ENCODE measurements around the gene RBM4B. TPM values are rescaled to one million over a fixed set of nuclear protein-coding genes. Genes with fewer than 3 reads are reported as not detected.

Gene RBM4B
- total RNA-seq, 1 experiment from 2014 or later, result 33.6 TPM

GRCh38 chr11:66718320-66718971 lies 40.8 kb upstream of the RBM4B start:
- Histone ChIP-seq H3K27me3 (ENCODE audit: control insufficient read depth, insufficient read depth, low read length) (no peaks in the 10 kb centered on the region), H3K9me3 (ENCODE audit: control insufficient read depth, insufficient read depth, low read depth, low read length) (no peaks in the 10 kb centered on the region), H3K4me3 (ENCODE audit: low read depth in 2 of 2, low read length in 2 of 2) (no peak overlapping the region), H3K36me3 (ENCODE audit: control insufficient read depth, insufficient read depth, low read length) (no peaks in the 10 kb centered on the region), H3K27ac (ENCODE audit: low read length) (no peak overlapping the region), H3K4me1 (ENCODE audit: control insufficient read depth, insufficient read depth, low read length) (no peaks in the 10 kb centered on the region)
- ChIA-PET POLR2A (no interaction called here), CTCF (no interaction called here)
- intact Hi-C loops (cut with micrococcal nuclease; ENCODE audit: unreplicated experiment) (no loop called here), in situ Hi-C loops (cut with HindIII; ENCODE audit: low pct_unique_long_range_greater_than_20kb, low sequenced_read_pairs) (no loop called here)
- BruUV-seq (replicated peaks), result no TSS peak
- ATAC-seq, result no peak
- TF ChIP-seq SIN3A (IDR thresholded peaks at IDR 0.05; ENCODE audit: borderline replicate concordance, insufficient read depth, low read depth, low read length) (no peak), POLR2AphosphoS5 (IDR thresholded peaks at IDR 0.05; ENCODE audit: low read depth, low read length) (no peak), CTCF (IDR thresholded peaks at IDR 0.05) (no peak), REST (IDR thresholded peaks at IDR 0.05; ENCODE audit: insufficient read depth in 1 of 2, low read depth in 2 of 2, low read length in 1 of 2) (no peak), TCF7L2 (IDR thresholded peaks at IDR 0.05; ENCODE audit: low read depth, low read length) (no peak)
- DNase-seq (ENCODE audit: low read depth, low spot score), result no peak

GRCh38 chr11:66717925-66718319 lies 40.2 kb upstream of the RBM4B start:
- CTCF ChIA-PET, result no interaction called here

More at GRCh38 chr11:66717925-66718319, 40.2 kb upstream of the RBM4B start:
- H3K27me3 ChIP-seq (ENCODE audit: control insufficient read depth, insufficient read depth, low read length), result no peaks in the 10 kb centered on the region
- no peak overlapping the region for H3K27ac ChIP-seq (ENCODE audit: low read length)
- in situ Hi-C loops (cut with HindIII; ENCODE audit: low pct_unique_long_range_greater_than_20kb, low sequenced_read_pairs) (no loop called here), intact Hi-C loops (cut with micrococcal nuclease; ENCODE audit: unreplicated experiment) (no loop called here)
- no peaks in the 10 kb centered on the region for H3K36me3 ChIP-seq (ENCODE audit: control insufficient read depth, insufficient read depth, low read length)
- H3K4me3 ChIP-seq (ENCODE audit: low read depth in 2 of 2, low read length in 2 of 2), result no peak overlapping the region
- ATAC-seq (no peak), DNase-seq (ENCODE audit: low read depth, low spot score) (no peak)
- TF ChIP-seq SIN3A (IDR thresholded peaks at IDR 0.05; ENCODE audit: borderline replicate concordance, insufficient read depth, low read depth, low read length), result no peak
- TF ChIP-seq REST (IDR thresholded peaks at IDR 0.05; ENCODE audit: insufficient read depth in 1 of 2, low read depth in 2 of 2, low read length in 1 of 2), result no peak
- TF ChIP-seq TCF7L2 (IDR thresholded peaks at IDR 0.05; ENCODE audit: low read depth, low read length), result no peak
- no peak for TF ChIP-seq CTCF (IDR thresholded peaks at IDR 0.05)
- TF ChIP-seq POLR2AphosphoS5 (IDR thresholded peaks at IDR 0.05; ENCODE audit: low read depth, low read length), result no peak
- no peaks in the 10 kb centered on the region for H3K9me3 ChIP-seq (ENCODE audit: control insufficient read depth, insufficient read depth, low read depth, low read length)
- H3K4me1 ChIP-seq (ENCODE audit: control insufficient read depth, insufficient read depth, low read length), result no peaks in the 10 kb centered on the region
- POLR2A ChIA-PET, result no interaction called here
- BruUV-seq (replicated peaks), result no TSS peak
